Stimulated activated CD4-positive, alpha-beta T cell treated with anti-CD3 and anti-CD28 coated beads, Interleukin-2, amount 100 ng/mL, for 48 hours (primary cell): ENCODE data around the gene IQCE.
"Not testable (repeated sequence)": the region's sequence is repeated elsewhere in the genome, so short reads cannot be mapped to it uniquely, and the experiment has no call there.

Experiments
- DNase-seq, 2 donors: peaks; one replicate each; pipeline ENCODE4 v3.0.0-alpha.2; 2020

Gene IQCE

GRCh38 chr7:2580636-2581035 lies 21.9 kb downstream of the IQCE start:
- no peak for DNase-seq

- DNase-seq, result no peak
Measured at GRCh38 chr7:2582006-2582735, 23.4 kb downstream of the IQCE start.

- no peak for DNase-seq
Measured at GRCh38 chr7:2583798-2584580, 25.2 kb downstream of the IQCE start.

GRCh38 chr7:2585446-2585845 lies 26.7 kb downstream of the IQCE start:
- no peak for DNase-seq

GRCh38 chr7:2586326-2587020 lies 27.7 kb downstream of the IQCE start:
- DNase-seq, result no peak

GRCh38 chr7:2587134-2587533 lies 28.4 kb downstream of the IQCE start:
- no peak for DNase-seq

- no peak for DNase-seq
Measured at GRCh38 chr7:2587778-2588177, 29.0 kb downstream of the IQCE start.

- no peak for DNase-seq
Measured at GRCh38 chr7:2589341-2589740, 30.6 kb downstream of the IQCE start.

GRCh38 chr7:2589941-2590340 lies 31.2 kb downstream of the IQCE start:
- DNase-seq, result not testable (repeated sequence)

GRCh38 chr7:2592375-2592865 lies 33.6 kb downstream of the IQCE start:
- no peak for DNase-seq

GRCh38 chr7:2593036-2593727 lies 34.4 kb downstream of the IQCE start:
- DNase-seq, result no peak

- no peak for DNase-seq
Measured at GRCh38 chr7:2594599-2594998, 35.8 kb downstream of the IQCE start.

GRCh38 chr7:2595258-2595860 lies 36.6 kb downstream of the IQCE start:
- DNase-seq, result no peak

GRCh38 chr7:2596464-2597272 lies 37.9 kb downstream of the IQCE start:
- no peak for DNase-seq

- DNase-seq, result no peak
Measured at GRCh38 chr7:2597273-2597640, 38.5 kb downstream of the IQCE start.

- no peak for DNase-seq
Measured at GRCh38 chr7:2598154-2598823, 39.5 kb downstream of the IQCE start.

GRCh38 chr7:2601065-2601464 lies 42.3 kb downstream of the IQCE start:
- DNase-seq, result no peak

GRCh38 chr7:2601907-2602306 lies 43.1 kb downstream of the IQCE start:
- DNase-seq, result no peak

GRCh38 chr7:2602406-2603043 lies 43.7 kb downstream of the IQCE start:
- no peak for DNase-seq
